Measurements from ENCODE around the gene HS3ST4. TPM values are rescaled to one million over a fixed set of nuclear protein-coding genes. Genes with fewer than 3 reads are reported as not detected.

Gene HS3ST4
- total RNA-seq, 2 experiments from 2014 or later = not detected

- ChIA-PET CTCF (no interaction called here), POLR2A (no interaction called here)
- H3K9me3 Mint-ChIP-seq (ENCODE audit: insufficient read depth) = no peaks in the 10 kb centered on the region
- DNase-seq (no peak), ATAC-seq (no peak)
- no peak overlapping the region for H3K4me3 Mint-ChIP-seq
- H3K4me1 Mint-ChIP-seq (ENCODE audit: low read depth) = no peaks in the 10 kb centered on the region
- no peaks in the 10 kb centered on the region for H3K27me3 Mint-ChIP-seq (ENCODE audit: low read depth)
- H3K27ac Mint-ChIP-seq = no peak overlapping the region
- no peaks in the 10 kb centered on the region for H3K36me3 Mint-ChIP-seq (ENCODE audit: low read depth)
Measured at GRCh38 chr16:25841761-25842160, 150.0 kb downstream of the HS3ST4 start.

GRCh38 chr16:25845901-25846300 is 154.1 kb downstream of the HS3ST4 start:
- POLR2A ChIA-PET = no interaction called here

GRCh38 chr16:25854141-25854540 is 162.4 kb downstream of the HS3ST4 start:
- POLR2A ChIA-PET = no interaction called here
- H3K36me3 Mint-ChIP-seq (ENCODE audit: low read depth) = no peaks in the 10 kb centered on the region
- no peak overlapping the region for H3K4me3 Mint-ChIP-seq
- no peaks in the 10 kb centered on the region for H3K9me3 Mint-ChIP-seq (ENCODE audit: insufficient read depth)
- no peak for DNase-seq
- H3K27me3 Mint-ChIP-seq (ENCODE audit: low read depth) = peaks cover 10% of the 10 kb centered on the region
- no peak overlapping the region for H3K27ac Mint-ChIP-seq
- CTCF ChIA-PET = no interaction called here
- H3K4me1 Mint-ChIP-seq (ENCODE audit: low read depth) = no peaks in the 10 kb centered on the region
- ATAC-seq = no peak

More at GRCh38 chr16:25845901-25846300, 154.1 kb downstream of the HS3ST4 start:
- Mint-ChIP-seq H3K4me1 (ENCODE audit: low read depth) (no peaks in the 10 kb centered on the region), H3K9me3 (ENCODE audit: insufficient read depth) (no peaks in the 10 kb centered on the region), H3K4me3 (no peak overlapping the region), H3K36me3 (ENCODE audit: low read depth) (no peaks in the 10 kb centered on the region), H3K27me3 (ENCODE audit: low read depth) (peaks cover 2% of the 10 kb centered on the region), H3K27ac (no peak overlapping the region)
- CTCF ChIA-PET = no interaction called here
- ATAC-seq = no peak
- no peak for DNase-seq

GRCh38 chr16:25855063-25855462 is 163.3 kb downstream of the HS3ST4 start:
- CTCF ChIA-PET = no interaction called here
- Mint-ChIP-seq H3K9me3 (ENCODE audit: insufficient read depth) (no peaks in the 10 kb centered on the region), H3K4me3 (no peak overlapping the region), H3K27me3 (ENCODE audit: low read depth) (peaks cover 10% of the 10 kb centered on the region), H3K36me3 (ENCODE audit: low read depth) (no peaks in the 10 kb centered on the region), H3K4me1 (ENCODE audit: low read depth) (no peaks in the 10 kb centered on the region), H3K27ac (no peak overlapping the region)
- ATAC-seq (no peak), DNase-seq (no peak)
- POLR2A ChIA-PET = no interaction called here

- Mint-ChIP-seq H3K27me3 (ENCODE audit: low read depth) (peaks cover 10% of the 10 kb centered on the region), H3K4me1 (ENCODE audit: low read depth) (no peaks in the 10 kb centered on the region), H3K9me3 (ENCODE audit: insufficient read depth) (no peaks in the 10 kb centered on the region), H3K36me3 (ENCODE audit: low read depth) (no peaks in the 10 kb centered on the region), H3K27ac (no peak overlapping the region), H3K4me3 (no peak overlapping the region)
- ATAC-seq = no peak
- ChIA-PET POLR2A (no interaction called here), CTCF (no interaction called here)
- no peak for DNase-seq
Measured at GRCh38 chr16:25855818-25856217, 164.1 kb downstream of the HS3ST4 start.

GRCh38 chr16:25859645-25860044 is 167.9 kb downstream of the HS3ST4 start:
- Mint-ChIP-seq H3K9me3 (ENCODE audit: insufficient read depth) (no peaks in the 10 kb centered on the region), H3K4me1 (ENCODE audit: low read depth) (no peaks in the 10 kb centered on the region), H3K27ac (no peak overlapping the region), H3K36me3 (ENCODE audit: low read depth) (no peaks in the 10 kb centered on the region), H3K27me3 (ENCODE audit: low read depth) (peaks cover 2% of the 10 kb centered on the region), H3K4me3 (no peak overlapping the region)
- ChIA-PET CTCF (no interaction called here), POLR2A (interaction anchor here (0.6 kb wide), 1 partner anchor 69 kb away, joined by 3 read pairs; no protein-coding TSS in a partner anchor)
- ATAC-seq (no peak), DNase-seq (no peak)

DNA sequence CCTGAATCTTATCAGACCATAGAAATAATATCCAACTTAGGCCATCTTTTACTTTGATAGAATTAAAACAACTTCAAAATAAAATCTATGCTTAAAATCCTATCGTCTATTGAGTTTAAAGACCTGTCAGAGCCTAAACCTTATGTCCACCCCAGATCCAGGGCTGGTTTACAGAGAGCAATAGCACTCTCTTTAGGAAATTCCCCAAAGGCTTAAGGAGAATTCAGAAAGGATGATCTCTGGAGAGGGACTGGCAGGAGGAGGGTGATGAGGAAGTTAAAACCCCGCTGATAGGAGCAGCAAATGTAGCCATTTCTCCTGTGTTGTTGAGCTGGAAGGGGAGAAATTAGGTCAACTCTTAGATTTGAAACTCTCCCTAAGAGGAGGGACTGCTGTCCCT is 175.3 kb downstream of the HS3ST4 start:
- POLR2A ChIA-PET = no interaction called here
- CTCF ChIA-PET = no interaction called here

DNA sequence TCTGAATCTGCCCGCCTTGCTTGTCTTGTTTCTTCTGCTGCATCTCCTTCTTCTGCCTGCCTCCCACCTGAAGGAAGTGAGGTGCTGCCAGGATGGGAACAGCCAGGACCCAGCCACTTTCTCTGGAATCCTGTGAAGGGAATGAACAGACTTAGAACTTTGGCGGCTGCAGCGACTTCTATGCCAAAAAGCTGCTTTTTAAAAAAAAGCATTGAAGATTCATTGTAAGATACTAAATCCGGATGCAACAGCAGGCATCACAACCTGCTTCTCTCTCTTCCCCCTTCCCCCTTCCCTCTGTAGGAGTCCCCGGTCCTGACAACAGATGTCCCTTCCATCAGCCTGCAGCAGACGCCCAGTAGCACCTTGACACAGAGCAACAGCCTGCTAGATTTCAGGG is 176.3 kb downstream of the HS3ST4 start:
- ATAC-seq (no peak), DNase-seq (no peak)
- no peak overlapping the region for H3K27ac Mint-ChIP-seq
- H3K4me3 Mint-ChIP-seq = no peak overlapping the region
- no peaks in the 10 kb centered on the region for H3K36me3 Mint-ChIP-seq (ENCODE audit: low read depth)
- no peaks in the 10 kb centered on the region for H3K4me1 Mint-ChIP-seq (ENCODE audit: low read depth)
- no peaks in the 10 kb centered on the region for H3K27me3 Mint-ChIP-seq (ENCODE audit: low read depth)
- POLR2A ChIA-PET = no interaction called here
- no peaks in the 10 kb centered on the region for H3K9me3 Mint-ChIP-seq (ENCODE audit: insufficient read depth)
- CTCF ChIA-PET = no interaction called here

More for the DNA sequence above, 175.3 kb downstream of the HS3ST4 start:
- Mint-ChIP-seq H3K27ac (no peak overlapping the region), H3K36me3 (ENCODE audit: low read depth) (no peaks in the 10 kb centered on the region), H3K27me3 (ENCODE audit: low read depth) (no peaks in the 10 kb centered on the region), H3K4me3 (no peak overlapping the region), H3K4me1 (ENCODE audit: low read depth) (no peaks in the 10 kb centered on the region), H3K9me3 (ENCODE audit: insufficient read depth) (no peaks in the 10 kb centered on the region)
- ATAC-seq (no peak), DNase-seq (no peak)

DNA sequence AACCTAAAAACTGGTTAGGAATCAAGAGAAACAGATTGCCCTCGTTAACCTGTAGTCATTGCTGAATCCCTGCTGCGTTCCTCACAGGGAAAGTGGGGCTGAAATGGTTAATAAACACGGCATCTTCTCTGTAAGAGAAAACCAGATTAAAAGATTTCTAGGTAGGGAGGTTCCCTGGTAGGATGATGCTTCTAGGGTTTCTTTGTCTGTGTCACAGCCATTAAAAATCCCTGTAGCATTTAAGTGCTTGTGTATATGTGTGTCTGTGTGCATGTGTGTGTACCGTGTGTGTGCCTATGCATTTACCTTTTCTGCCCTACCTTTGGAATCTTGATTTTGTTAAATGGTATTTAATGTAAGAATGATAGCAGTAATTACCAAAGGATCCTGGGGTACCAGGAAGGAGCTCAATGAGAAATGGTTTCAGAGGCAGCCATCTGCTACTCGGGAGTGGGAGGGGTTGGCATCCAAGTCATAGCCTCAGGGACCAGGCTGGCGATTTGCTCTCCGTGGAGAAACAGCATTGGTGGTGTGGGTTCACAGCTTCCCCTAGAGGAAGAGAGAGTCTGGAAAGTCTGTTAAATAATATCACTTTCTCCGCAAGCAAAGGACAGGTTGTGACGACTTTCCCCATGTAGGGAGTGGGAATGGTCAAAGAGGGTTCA is 177.1 kb downstream of the HS3ST4 start:
- Mint-ChIP-seq H3K9me3 (ENCODE audit: insufficient read depth) (no peaks in the 10 kb centered on the region), H3K27me3 (ENCODE audit: low read depth) (no peaks in the 10 kb centered on the region), H3K36me3 (ENCODE audit: low read depth) (no peaks in the 10 kb centered on the region), H3K27ac (no peak overlapping the region), H3K4me1 (ENCODE audit: low read depth) (no peaks in the 10 kb centered on the region), H3K4me3 (no peak overlapping the region)
- ChIA-PET POLR2A (no interaction called here), CTCF (no interaction called here)
- DNase-seq = no peak
- no peak for ATAC-seq

- no peak for DNase-seq
- Mint-ChIP-seq H3K27me3 (ENCODE audit: low read depth) (no peaks in the 10 kb centered on the region), H3K9me3 (ENCODE audit: insufficient read depth) (no peaks in the 10 kb centered on the region), H3K36me3 (ENCODE audit: low read depth) (no peaks in the 10 kb centered on the region), H3K4me3 (no peak overlapping the region), H3K4me1 (ENCODE audit: low read depth) (no peaks in the 10 kb centered on the region), H3K27ac (no peak overlapping the region)
- CTCF ChIA-PET = no interaction called here
- POLR2A ChIA-PET = no interaction called here
- no peak for ATAC-seq
Measured at GRCh38 chr16:25872369-25873070, 180.8 kb downstream of the HS3ST4 start.

GRCh38 chr16:25874196-25874595 is 182.4 kb downstream of the HS3ST4 start:
- POLR2A ChIA-PET = no interaction called here
- Mint-ChIP-seq H3K4me3 (no peak overlapping the region), H3K4me1 (ENCODE audit: low read depth) (no peaks in the 10 kb centered on the region), H3K27ac (no peak overlapping the region), H3K27me3 (ENCODE audit: low read depth) (no peaks in the 10 kb centered on the region), H3K9me3 (ENCODE audit: insufficient read depth) (no peaks in the 10 kb centered on the region), H3K36me3 (ENCODE audit: low read depth) (no peaks in the 10 kb centered on the region)
- ATAC-seq = no peak
- no peak for DNase-seq
- CTCF ChIA-PET = no interaction called here

DNA sequence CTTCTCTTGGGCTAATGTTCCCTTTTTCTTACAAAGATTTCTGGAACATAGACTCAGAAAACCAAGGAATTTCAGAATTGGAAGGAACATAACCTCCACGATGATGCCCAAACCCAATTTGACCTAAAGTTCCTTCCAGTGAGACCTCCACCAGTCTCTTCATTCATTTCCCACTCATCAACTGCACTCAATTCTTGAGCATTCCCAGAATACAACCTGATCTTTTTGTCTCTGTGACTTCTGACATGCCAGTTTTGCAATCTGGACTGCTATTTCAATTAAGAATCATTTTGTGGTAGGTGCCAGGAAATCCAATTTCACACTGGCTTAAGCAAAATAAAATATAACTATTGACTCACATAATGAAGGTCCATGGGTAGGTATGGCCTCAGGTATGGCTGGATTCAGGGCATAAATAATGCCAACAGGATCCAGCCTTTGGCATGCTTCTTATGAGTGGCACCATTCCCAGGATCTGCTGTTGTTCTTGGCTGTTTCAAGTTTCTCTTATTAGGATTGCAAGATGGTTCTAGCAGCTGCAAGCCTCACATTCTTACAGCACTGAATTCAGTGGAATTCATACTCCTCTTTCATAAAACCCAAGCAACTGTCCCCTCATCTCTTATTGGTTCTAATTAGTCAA is 184.3 kb downstream of the HS3ST4 start:
- POLR2A ChIA-PET = no interaction called here
- Mint-ChIP-seq H3K4me1 (ENCODE audit: low read depth) (no peaks in the 10 kb centered on the region), H3K4me3 (no peak overlapping the region), H3K9me3 (ENCODE audit: insufficient read depth) (no peaks in the 10 kb centered on the region), H3K36me3 (ENCODE audit: low read depth) (no peaks in the 10 kb centered on the region), H3K27ac (no peak overlapping the region), H3K27me3 (ENCODE audit: low read depth) (no peaks in the 10 kb centered on the region)
- DNase-seq (no peak), ATAC-seq (no peak)
- CTCF ChIA-PET = no interaction called here

Data from activated CD8-positive, alpha-beta T cell treated with anti-CD3 and anti-CD28 coated beads, Interleukin-2, amount 10 ng/mL, durations not matched to agents 7 days and 5 days (primary cell).